GM12872 (cell line): ENCODE data around the gene CNTROB.

Source experiments
- CTCF ChIP-seq: IDR thresholded peaks from 3 replicates; pipeline ENCODE4 v1.5.1; 2011; ENCODE audit warnings: low read depth, mild to moderate bottlenecking, low read length, moderate library complexity; ENCODE audit not compliant: insufficient read depth

The CNTROB gene

DNA sequence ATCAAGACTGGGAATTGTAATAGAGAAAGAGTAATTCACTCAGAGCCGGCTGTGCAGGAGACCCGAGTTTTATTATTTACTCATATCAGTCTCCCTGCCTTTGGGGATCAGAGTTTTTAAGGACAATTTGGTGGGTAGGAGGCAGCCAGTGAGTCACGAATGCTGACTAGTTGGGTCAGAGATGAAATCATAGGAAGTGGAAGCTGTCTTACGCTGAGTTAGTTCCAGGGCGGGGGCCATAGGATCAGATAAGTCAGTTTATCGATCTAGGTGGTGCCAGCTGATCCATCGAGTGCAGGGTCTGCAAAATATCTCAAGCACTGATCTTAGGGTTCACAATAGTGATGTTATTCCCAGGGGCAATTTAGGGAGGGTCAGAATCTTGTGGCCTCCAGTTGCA is 50.2 kb downstream of the CNTROB start:
- no peak for TF ChIP-seq CTCF

GRCh38 chr17:7982666-7983065 is 50.7 kb downstream of the CNTROB start:
- no peak for TF ChIP-seq CTCF

DNA sequence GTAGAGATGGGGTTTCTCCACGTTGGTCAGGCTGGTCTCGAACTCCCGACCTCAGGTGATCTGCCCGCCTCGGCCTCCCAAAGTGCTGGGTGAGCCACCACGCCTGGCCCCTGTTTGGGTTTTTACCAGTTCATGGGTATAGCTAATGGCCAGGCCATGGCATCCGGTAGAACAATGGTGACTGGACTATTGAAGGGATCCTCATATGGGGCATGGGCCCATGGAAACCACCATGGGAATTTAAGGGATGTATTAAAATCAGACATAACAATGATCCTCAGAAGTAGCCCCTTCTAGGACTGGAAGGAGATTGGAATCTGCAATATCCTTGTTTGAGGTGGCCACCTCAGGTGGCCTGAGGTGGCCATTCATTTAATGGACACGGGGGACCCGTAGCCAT is 52.9 kb downstream of the CNTROB start:
- no peak for TF ChIP-seq CTCF

GRCh38 chr17:7987112-7987893 is 55.3 kb downstream of the CNTROB start:
- no peak for TF ChIP-seq CTCF

DNA sequence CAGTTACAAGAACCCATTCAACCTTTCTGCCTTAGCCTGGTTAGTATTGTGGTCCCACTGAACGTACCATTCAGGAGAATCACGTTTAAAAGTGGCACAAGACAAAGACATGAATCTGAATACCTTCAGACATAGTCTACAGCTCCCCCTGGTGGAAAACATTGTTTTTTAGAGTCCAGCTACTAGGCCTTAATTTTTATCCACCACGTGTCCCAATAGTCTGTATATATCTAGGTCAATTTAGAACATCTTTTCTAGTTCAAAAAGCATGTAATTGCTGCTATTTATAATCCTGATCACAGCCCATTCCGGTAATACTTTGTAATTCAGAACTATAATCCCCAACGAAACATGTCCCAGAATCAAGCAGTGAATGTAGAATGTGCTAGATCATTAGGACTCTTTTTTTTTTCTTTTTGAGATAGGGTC is 56.8 kb downstream of the CNTROB start:
- peak; percentile 54 for TF ChIP-seq CTCF

DNA sequence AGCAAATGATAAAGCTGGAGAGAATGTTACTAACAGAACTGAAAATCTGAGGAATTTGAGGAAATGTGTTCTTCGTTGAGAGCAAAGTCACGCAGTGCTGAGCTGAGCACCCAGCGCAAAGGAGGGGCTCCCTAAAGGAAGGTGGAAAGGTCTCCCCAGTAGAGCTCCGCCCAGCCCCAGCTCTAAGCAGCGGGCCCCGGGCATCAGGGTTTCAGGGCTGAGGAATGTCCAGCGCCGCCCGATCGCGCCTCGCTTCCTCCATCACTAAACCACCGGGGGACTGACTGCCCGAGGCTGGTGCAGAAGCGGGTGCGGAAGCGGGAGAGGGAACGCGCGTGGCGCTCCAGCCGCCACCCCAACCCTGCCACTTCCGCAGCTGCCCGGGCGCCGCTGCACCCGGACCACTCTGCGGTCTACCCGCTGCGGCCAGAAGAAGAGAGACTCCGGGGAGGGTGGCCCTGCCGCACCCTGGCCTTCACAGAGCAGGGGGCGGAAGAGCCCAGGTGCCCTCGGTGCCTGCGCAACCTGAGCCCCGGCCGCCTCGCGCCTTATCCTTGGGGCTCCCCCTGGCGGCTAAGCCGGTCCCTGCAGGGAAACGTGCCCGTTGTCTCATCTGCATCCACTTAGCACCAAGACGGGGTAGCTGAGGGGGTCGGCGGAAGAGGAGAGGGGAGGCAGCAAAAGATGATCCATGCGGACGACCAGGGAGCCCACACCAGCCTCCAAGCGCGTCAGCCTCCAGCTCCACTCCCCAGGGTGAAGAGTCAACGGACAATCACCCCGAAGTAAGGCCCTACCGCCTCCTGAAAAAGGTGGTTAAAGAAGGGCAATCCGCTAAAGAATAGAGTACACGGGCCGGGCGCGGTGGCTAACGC is 58.0 kb downstream of the CNTROB start:
- peak; percentile 95 for TF ChIP-seq CTCF

GRCh38 chr17:7992516-7992915 is 60.5 kb downstream of the CNTROB start:
- TF ChIP-seq CTCF = no peak
